ENCODE results near the gene ACAD10. TPM values are rescaled to one million over a fixed set of nuclear protein-coding genes. Genes with fewer than 3 reads are reported as not detected.

The ACAD10 gene
- total and polyA plus RNA-seq, 2 of the 13 experiments (the other 11 are each of a cell fraction or from before 2014, with no cell fraction given), result 15.2 to 16.3 TPM

DNA sequence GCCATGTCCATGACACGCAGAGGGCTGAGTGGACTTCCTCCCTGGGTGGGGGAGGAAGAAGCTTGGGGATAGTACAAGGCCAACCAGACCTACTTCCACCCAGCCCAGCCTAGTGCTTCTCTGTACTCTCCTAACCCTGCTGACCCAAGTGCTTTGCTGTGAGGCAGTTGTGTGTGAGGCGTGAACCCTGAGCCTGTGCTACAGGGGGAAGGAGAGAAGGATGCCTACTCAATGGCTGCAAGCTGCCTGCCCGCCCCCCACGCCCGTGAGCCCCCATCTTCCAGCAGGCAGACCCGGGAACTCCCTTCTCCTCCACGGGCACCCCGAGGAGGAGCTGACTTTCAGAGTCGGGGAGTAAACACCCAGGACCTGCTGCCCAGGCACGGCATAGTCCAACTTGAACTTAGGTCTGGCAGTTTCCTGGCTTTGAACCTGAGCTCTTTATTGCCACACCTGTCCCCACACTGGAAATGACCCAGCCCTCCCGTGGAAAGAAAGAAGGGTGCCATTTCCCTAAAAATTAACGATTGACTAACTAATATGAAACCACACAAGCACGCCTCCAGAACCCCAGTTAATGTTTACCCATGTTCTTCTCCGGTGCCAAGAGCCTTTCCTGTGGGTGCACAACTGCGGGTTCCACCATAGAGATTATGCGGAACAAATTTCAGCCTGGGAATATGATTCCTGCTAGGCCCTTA is 91.6 kb downstream of the ACAD10 start (continued):
- TF ChIP-seq ZNF441 (CRISPR knock-in tag; IDR thresholded peaks at IDR 0.05; ENCODE audit: borderline replicate concordance) (no peak), PCBP1 (IDR thresholded peaks at IDR 0.05; ENCODE audit: borderline replicate concordance, low read depth, low read length) (no peak), RXRB (CRISPR knock-in tag; IDR thresholded peaks at IDR 0.05; ENCODE audit: borderline replicate concordance) (peak; percentile 86), ZNF709 (CRISPR knock-in tag; IDR thresholded peaks at IDR 0.05) (no peak), FIP1L1 (IDR thresholded peaks at IDR 0.05; ENCODE audit: borderline replicate concordance, insufficient read depth, low read depth, low read length) (no peak), ZNF431 (CRISPR knock-in tag; IDR thresholded peaks at IDR 0.05; ENCODE audit: borderline replicate concordance, low read depth) (no peak), NFATC3 (CRISPR knock-in tag; IDR thresholded peaks at IDR 0.05) (no peak), SP5 (CRISPR knock-in tag; IDR thresholded peaks at IDR 0.05; ENCODE audit: borderline replicate concordance, low read depth) (peak; percentile 52; the same call in 1 of the 2 replicates), ZNF644 (CRISPR knock-in tag; IDR thresholded peaks at IDR 0.05; ENCODE audit: low read depth) (no peak), ZC3H4 (CRISPR knock-in tag; IDR thresholded peaks at IDR 0.05; ENCODE audit: borderline replicate concordance) (no peak), SYNCRIP (IDR thresholded peaks at IDR 0.05; ENCODE audit: insufficient read depth, low read depth, low read length) (no peak)
- TF ChIP-seq, protein P1, sequence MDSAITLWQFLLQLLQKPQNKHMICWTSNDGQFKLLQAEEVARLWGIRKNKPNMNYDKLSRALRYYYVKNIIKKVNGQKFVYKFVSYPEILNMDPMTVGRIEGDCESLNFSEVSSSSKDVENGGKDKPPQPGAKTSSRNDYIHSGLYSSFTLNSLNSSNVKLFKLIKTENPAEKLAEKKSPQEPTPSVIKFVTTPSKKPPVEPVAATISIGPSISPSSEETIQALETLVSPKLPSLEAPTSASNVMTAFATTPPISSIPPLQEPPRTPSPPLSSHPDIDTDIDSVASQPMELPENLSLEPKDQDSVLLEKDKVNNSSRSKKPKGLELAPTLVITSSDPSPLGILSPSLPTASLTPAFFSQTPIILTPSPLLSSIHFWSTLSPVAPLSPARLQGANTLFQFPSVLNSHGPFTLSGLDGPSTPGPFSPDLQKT (CRISPR knock-in tag; IDR thresholded peaks at IDR 0.05; ENCODE audit: borderline replicate concordance), result no peak
- TF ChIP-seq, protein P2, sequence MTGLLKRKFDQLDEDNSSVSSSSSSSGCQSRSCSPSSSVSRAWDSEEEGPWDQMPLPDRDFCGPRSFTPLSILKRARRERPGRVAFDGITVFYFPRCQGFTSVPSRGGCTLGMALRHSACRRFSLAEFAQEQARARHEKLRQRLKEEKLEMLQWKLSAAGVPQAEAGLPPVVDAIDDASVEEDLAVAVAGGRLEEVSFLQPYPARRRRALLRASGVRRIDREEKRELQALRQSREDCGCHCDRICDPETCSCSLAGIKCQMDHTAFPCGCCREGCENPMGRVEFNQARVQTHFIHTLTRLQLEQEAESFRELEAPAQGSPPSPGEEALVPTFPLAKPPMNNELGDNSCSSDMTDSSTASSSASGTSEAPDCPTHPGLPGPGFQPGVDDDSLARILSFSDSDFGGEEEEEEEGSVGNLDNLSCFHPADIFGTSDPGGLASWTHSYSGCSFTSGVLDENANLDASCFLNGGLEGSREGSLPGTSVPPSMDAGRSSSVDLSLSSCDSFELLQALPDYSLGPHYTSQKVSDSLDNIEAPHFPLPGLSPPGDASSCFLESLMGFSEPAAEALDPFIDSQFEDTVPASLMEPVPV (CRISPR knock-in tag; IDR thresholded peaks at IDR 0.05), result no peak
- TF ChIP-seq, protein P3, sequence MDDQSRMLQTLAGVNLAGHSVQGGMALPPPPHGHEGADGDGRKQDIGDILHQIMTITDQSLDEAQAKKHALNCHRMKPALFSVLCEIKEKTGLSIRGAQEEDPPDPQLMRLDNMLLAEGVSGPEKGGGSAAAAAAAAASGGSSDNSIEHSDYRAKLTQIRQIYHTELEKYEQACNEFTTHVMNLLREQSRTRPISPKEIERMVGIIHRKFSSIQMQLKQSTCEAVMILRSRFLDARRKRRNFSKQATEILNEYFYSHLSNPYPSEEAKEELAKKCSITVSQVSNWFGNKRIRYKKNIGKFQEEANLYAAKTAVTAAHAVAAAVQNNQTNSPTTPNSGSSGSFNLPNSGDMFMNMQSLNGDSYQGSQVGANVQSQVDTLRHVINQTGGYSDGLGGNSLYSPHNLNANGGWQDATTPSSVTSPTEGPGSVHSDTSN (CRISPR knock-in tag; IDR thresholded peaks at IDR 0.05; ENCODE audit: borderline replicate concordance), result no peak
- TF ChIP-seq, protein P4, sequence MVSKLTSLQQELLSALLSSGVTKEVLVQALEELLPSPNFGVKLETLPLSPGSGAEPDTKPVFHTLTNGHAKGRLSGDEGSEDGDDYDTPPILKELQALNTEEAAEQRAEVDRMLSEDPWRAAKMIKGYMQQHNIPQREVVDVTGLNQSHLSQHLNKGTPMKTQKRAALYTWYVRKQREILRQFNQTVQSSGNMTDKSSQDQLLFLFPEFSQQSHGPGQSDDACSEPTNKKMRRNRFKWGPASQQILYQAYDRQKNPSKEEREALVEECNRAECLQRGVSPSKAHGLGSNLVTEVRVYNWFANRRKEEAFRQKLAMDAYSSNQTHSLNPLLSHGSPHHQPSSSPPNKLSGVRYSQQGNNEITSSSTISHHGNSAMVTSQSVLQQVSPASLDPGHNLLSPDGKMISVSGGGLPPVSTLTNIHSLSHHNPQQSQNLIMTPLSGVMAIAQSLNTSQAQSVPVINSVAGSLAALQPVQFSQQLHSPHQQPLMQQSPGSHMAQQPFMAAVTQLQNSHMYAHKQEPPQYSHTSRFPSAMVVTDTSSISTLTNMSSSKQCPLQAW (CRISPR knock-in tag; IDR thresholded peaks at IDR 0.05), result no peak; the same call in 1 of the 2 replicates
- TF ChIP-seq, protein P5, sequence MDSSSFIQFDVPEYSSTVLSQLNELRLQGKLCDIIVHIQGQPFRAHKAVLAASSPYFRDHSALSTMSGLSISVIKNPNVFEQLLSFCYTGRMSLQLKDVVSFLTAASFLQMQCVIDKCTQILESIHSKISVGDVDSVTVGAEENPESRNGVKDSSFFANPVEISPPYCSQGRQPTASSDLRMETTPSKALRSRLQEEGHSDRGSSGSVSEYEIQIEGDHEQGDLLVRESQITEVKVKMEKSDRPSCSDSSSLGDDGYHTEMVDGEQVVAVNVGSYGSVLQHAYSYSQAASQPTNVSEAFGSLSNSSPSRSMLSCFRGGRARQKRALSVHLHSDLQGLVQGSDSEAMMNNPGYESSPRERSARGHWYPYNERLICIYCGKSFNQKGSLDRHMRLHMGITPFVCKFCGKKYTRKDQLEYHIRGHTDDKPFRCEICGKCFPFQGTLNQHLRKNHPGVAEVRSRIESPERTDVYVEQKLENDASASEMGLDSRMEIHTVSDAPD (CRISPR knock-in tag; IDR thresholded peaks at IDR 0.05), result peak; percentile 71; the same call in 1 of the 2 replicates

All from HepG2 (cell line).